ENCODE data around the gene MPHOSPH9.

MPHOSPH9 gene

GRCh38 chr12:123151457-123152454 lies 81.2 kb downstream of the MPHOSPH9 start:
- in situ Hi-C loops (cut with MboI; ENCODE audit: low sequenced_read_pairs), result no loop called here

GRCh38 chr12:123150744-123151456 lies 82.0 kb downstream of the MPHOSPH9 start, which contains the start of gene PITPNM2:
PITPNM2 (minus strand) TSS chr12:123151090; CDS start chr12:123034590, 116,500 bp downstream.
- in situ Hi-C loops (cut with MboI; ENCODE audit: low sequenced_read_pairs), result no loop called here

- in situ Hi-C loops (cut with MboI; ENCODE audit: low sequenced_read_pairs), result no loop called here
Observed at GRCh38 chr12:123150275-123150743, 82.6 kb downstream of the MPHOSPH9 start.

GRCh38 chr12:123149501-123150274 lies 83.3 kb downstream of the MPHOSPH9 start:
- in situ Hi-C loops (cut with MboI; ENCODE audit: low sequenced_read_pairs), result no loop called here

GRCh38 chr12:123149088-123149487 lies 83.9 kb downstream of the MPHOSPH9 start:
- in situ Hi-C loops (cut with MboI; ENCODE audit: low sequenced_read_pairs), result no loop called here

- in situ Hi-C loops (cut with MboI; ENCODE audit: low sequenced_read_pairs), result no loop called here
Observed at GRCh38 chr12:123148655-123149054, 84.3 kb downstream of the MPHOSPH9 start.

GRCh38 chr12:123148223-123148622 lies 84.7 kb downstream of the MPHOSPH9 start:
- in situ Hi-C loops (cut with MboI; ENCODE audit: low sequenced_read_pairs), result no loop called here

- in situ Hi-C loops (cut with MboI; ENCODE audit: low sequenced_read_pairs), result no loop called here
Observed at GRCh38 chr12:123145211-123145610, 87.7 kb downstream of the MPHOSPH9 start.

- in situ Hi-C loops (cut with MboI; ENCODE audit: low sequenced_read_pairs), result no loop called here
Observed at GRCh38 chr12:123143736-123144461, 89.0 kb downstream of the MPHOSPH9 start.

- in situ Hi-C loops (cut with MboI; ENCODE audit: low sequenced_read_pairs), result no loop called here
Observed at GRCh38 chr12:123142921-123143735, 89.8 kb downstream of the MPHOSPH9 start.

- in situ Hi-C loops (cut with MboI; ENCODE audit: low sequenced_read_pairs), result no loop called here
Observed at GRCh38 chr12:123142518-123142840, 90.5 kb downstream of the MPHOSPH9 start.

- in situ Hi-C loops (cut with MboI; ENCODE audit: low sequenced_read_pairs), result no loop called here
Observed at GRCh38 chr12:123141615-123142517, 91.1 kb downstream of the MPHOSPH9 start.

- in situ Hi-C loops (cut with MboI; ENCODE audit: low sequenced_read_pairs), result no loop called here
Observed at GRCh38 chr12:123140676-123141614, 92.0 kb downstream of the MPHOSPH9 start.

- in situ Hi-C loops (cut with MboI; ENCODE audit: low sequenced_read_pairs), result no loop called here
Observed at GRCh38 chr12:123139926-123140675, 92.8 kb downstream of the MPHOSPH9 start.

GRCh38 chr12:123135688-123136087 lies 97.3 kb downstream of the MPHOSPH9 start:
- in situ Hi-C loops (cut with MboI; ENCODE audit: low sequenced_read_pairs), result no loop called here

- in situ Hi-C loops (cut with MboI; ENCODE audit: low sequenced_read_pairs), result no loop called here
Observed at GRCh38 chr12:123134826-123135225, 98.1 kb downstream of the MPHOSPH9 start.

GRCh38 chr12:123134271-123134671 lies 98.7 kb downstream of the MPHOSPH9 start:
- in situ Hi-C loops (cut with MboI; ENCODE audit: low sequenced_read_pairs), result no loop called here

Data from HL-60/S4 treated with retinoic acid at 250 ng/mL for 4 days and 3 days (cell line).